Sigmoid colon (tissue), 7 donors: ENCODE data around the gene TMEM26. TPM values are rescaled to one million over a fixed set of nuclear protein-coding genes. Genes with fewer than 3 reads are reported as not detected.

Source experiments
- DNase-seq: peaks from one replicate; pipeline ENCODE4 v3.0.0-alpha.2; 2019
- H3K27ac ChIP-seq, 4 donors: fragments of 200-600 bp; sonication (generic); one replicate each; pipeline ENCODE4 v1.5.1; 2016 to 2019; ENCODE audit warnings: mild to moderate bottlenecking in 1 of 4
- H3K27me3 ChIP-seq, 3 donors: fragments of 200-600 bp; sonication (generic); one replicate each; pipeline ENCODE4 v1.5.1; 2019; ENCODE audit warnings: mild to moderate bottlenecking in 1 of 3
- H3K36me3 ChIP-seq, 4 donors: fragments of 200-600 bp; sonication (generic); one replicate each; pipeline ENCODE4 v1.5.1; 2016 to 2019
- H3K4me1 ChIP-seq, 4 donors: fragments of 200-600 bp; sonication (generic); one replicate each; pipeline ENCODE4 v1.5.1; 2017 to 2019
- H3K4me3 ChIP-seq, 4 donors: fragments of 200-600 bp; sonication (generic); one replicate each; pipeline ENCODE4 v1.5.1; 2017 to 2019; ENCODE audit warnings: mild to moderate bottlenecking in 2 of 4, moderate library complexity in 1 of 4
- H3K9me3 ChIP-seq, 4 donors: fragments of 200-600 bp in 3 of 4; sonication (generic) in 3 of 4; one replicate each; pipeline versions ENCODE4 v1.5.1 to v1.6.1; 2013 to 2019
- EP300 ChIP-seq, 4 donors: sonication (generic); formaldehyde crosslinking; IDR thresholded peaks; one replicate each; pipeline ENCODE4 v1.6.1; 2017; ENCODE audit warnings: antibody characterized with exemption in 4 of 4
- POLR2A ChIP-seq, 2 donors: fragments of 450-650 bp; IDR thresholded peaks; one replicate each; pipeline ENCODE4 v1.6.1; 2016; ENCODE audit warnings: antibody characterized with exemption in 2 of 2, mild to moderate bottlenecking in 2 of 2, moderate library complexity in 2 of 2
- POLR2AphosphoS5 ChIP-seq, 4 donors: sonication (generic); formaldehyde crosslinking; IDR thresholded peaks; one replicate each; pipeline ENCODE4 v1.6.1; 2017; ENCODE audit warnings: antibody characterized with exemption in 4 of 4
- WGBS, 2 donors: extraction: QIAGEN DNeasy Blood & Tissue Kit; methylation state at CpG; one replicate each; pipeline ENCODE4 v1.1.7; 2013; 5-methylcytosine and 5-hydroxymethylcytosine counted together
- intact Hi-C: fragments of 100-400 bp; cut with DNase I; formaldehyde crosslinking; loops from one replicate; pipeline ENCODE4 v1.15.1; 2023
- polyA plus RNA-seq, 3 donors: library from polyadenylated mRNA; stranded (reverse); fragments of 200-250 nt; gene quantifications; one replicate each; pipeline ENCODE4 v1.2.3, GENCODE V29; 2013
- total RNA-seq, 4 donors: library from RNA; depleted of rRNA; stranded (reverse); fragments of >200 nt; gene quantifications; one replicate each; pipeline ENCODE4 v1.1.0, GENCODE V29; 2016
- TF ChIP-seq, protein P1 (sequence below), 4 experiments: fragments of 450-650 bp in 3 of 4; fragments of 200-600 bp in 1 of 4; IDR thresholded peaks; one replicate each; pipeline ENCODE4 v1.5.1; 2016 to 2019; ENCODE audit warnings: antibody characterized with exemption in 4 of 4, mild to moderate bottlenecking in 3 of 4, moderate library complexity in 2 of 4
- donor health status: healthy with polysubstance abuse.
- donor health status: Bipolar disorder and iron deficiency.
- donor health status: healthy.

TMEM26 gene
- total and polyA plus RNA-seq, 7 donors: under 0.01 to 2.3 (median 0.36) TPM

DNA sequence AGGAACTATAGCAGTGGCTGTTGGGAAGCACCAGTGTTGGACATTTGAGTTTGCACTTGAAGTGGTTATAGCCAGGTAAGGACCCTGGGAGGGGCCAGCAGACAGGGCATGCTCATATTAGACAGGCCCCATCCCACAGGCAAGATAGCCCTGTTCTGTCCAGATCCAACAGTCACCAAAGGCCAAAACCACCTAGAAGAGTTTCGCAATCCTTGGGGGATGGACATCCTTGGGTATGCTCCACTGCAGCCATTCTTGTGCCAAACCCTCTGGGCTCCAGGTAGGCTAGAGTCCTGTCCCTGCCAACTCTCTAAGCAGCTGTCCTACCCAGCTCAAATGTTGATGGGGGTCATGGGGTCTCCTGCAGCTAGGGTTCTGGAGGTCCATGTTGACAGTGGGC lies 76.8 kb downstream of the TMEM26 start:
- WGBS, 2 donors: 96% methylated on average over 1 of the region's 1 CpG
- intact Hi-C loops: no loop called here
- TF ChIP-seq EP300 (IDR thresholded peaks at IDR 0.05): no peak
- no peak for TF ChIP-seq POLR2AphosphoS5 (IDR thresholded peaks at IDR 0.05)
- TF ChIP-seq, protein P1, sequence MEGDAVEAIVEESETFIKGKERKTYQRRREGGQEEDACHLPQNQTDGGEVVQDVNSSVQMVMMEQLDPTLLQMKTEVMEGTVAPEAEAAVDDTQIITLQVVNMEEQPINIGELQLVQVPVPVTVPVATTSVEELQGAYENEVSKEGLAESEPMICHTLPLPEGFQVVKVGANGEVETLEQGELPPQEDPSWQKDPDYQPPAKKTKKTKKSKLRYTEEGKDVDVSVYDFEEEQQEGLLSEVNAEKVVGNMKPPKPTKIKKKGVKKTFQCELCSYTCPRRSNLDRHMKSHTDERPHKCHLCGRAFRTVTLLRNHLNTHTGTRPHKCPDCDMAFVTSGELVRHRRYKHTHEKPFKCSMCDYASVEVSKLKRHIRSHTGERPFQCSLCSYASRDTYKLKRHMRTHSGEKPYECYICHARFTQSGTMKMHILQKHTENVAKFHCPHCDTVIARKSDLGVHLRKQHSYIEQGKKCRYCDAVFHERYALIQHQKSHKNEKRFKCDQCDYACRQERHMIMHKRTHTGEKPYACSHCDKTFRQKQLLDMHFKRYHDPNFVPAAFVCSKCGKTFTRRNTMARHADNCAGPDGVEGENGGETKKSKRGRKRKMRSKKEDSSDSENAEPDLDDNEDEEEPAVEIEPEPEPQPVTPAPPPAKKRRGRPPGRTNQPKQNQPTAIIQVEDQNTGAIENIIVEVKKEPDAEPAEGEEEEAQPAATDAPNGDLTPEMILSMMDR (IDR thresholded peaks at IDR 0.05): no peak
- no peak for TF ChIP-seq POLR2A (IDR thresholded peaks at IDR 0.05)

DNA sequence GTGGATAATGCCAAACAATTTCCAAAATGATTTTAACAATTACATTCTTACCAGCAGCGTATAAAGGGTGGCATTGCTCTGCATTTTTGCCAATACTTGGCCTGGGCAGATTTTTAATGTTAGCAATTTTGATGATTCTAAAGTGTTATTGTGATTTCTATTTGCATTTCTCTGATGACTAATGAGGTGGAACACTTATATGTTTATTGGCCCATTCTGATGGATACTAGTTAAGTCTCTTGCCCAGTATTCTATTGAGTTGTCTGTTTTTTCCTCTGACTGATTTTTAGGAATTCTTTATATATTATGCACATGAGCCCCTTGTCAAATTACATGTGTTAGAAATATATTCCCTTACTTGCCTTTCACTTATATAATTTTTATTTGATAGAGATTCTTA lies 86.8 kb downstream of the TMEM26 start:
- no peaks in the 10 kb centered on the region for H3K9me3 ChIP-seq
- intact Hi-C loops: no loop called here
- H3K27ac ChIP-seq: no peak overlapping the region
- TF ChIP-seq, protein P1 (IDR thresholded peaks at IDR 0.05): no peak
- no peak for TF ChIP-seq POLR2A (IDR thresholded peaks at IDR 0.05)
- TF ChIP-seq EP300 (IDR thresholded peaks at IDR 0.05): no peak
- TF ChIP-seq POLR2AphosphoS5 (IDR thresholded peaks at IDR 0.05): no peak
- H3K4me1 ChIP-seq: no peaks in the 10 kb centered on the region
- no peaks in the 10 kb centered on the region for H3K27me3 ChIP-seq
- no peak overlapping the region for H3K4me3 ChIP-seq
- DNase-seq: no peak
- no peaks in the 10 kb centered on the region for H3K36me3 ChIP-seq
- WGBS, 2 donors: 81 to 83% methylated on average over 1 of the region's 1 CpG

More for the DNA sequence above, 76.8 kb downstream of the TMEM26 start:
- no peaks in the 10 kb centered on the region for H3K36me3 ChIP-seq
- no peak overlapping the region for H3K4me3 ChIP-seq
- no peaks in the 10 kb centered on the region for H3K27me3 ChIP-seq
- DNase-seq: no peak
- H3K27ac ChIP-seq: no peak overlapping the region
- no peaks in the 10 kb centered on the region for H3K4me1 ChIP-seq
- peaks cover 0 to 5% (median 2%) of the 10 kb centered on the region in 4 donors for H3K9me3 ChIP-seq

DNA sequence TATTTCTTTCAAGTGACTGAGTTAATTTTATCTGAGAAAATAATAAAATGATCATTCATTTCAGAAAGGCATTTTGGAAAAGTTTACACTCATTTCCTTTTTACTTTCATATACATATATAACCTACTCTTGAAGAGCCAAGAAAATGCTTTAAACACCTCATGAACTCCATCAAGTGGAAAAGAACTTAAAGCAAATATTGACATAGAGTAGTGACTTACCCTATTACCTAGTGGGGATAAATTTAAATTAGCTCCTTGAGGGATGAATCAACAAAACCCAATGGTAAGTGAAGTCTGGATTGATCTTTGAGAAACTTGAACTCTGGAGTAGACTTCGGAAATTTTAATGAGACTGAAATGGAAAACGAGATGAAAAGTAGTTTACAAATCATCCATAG lies 88.6 kb downstream of the TMEM26 start:
- Histone ChIP-seq H3K9me3 (no peaks in the 10 kb centered on the region), H3K36me3 (no peaks in the 10 kb centered on the region), H3K4me1 (no peaks in the 10 kb centered on the region), H3K27me3 (no peaks in the 10 kb centered on the region), H3K4me3 (no peak overlapping the region), H3K27ac (no peak overlapping the region)
- 29 to 68% methylated on average over 2 of the region's 2 CpGs for WGBS, 2 donors
- intact Hi-C loops: no loop called here
- TF ChIP-seq POLR2A (IDR thresholded peaks at IDR 0.05): no peak
- no peak for TF ChIP-seq POLR2AphosphoS5 (IDR thresholded peaks at IDR 0.05)
- TF ChIP-seq, protein P1 (IDR thresholded peaks at IDR 0.05): no peak
- TF ChIP-seq EP300 (IDR thresholded peaks at IDR 0.05): no peak
- no peak for DNase-seq

DNA sequence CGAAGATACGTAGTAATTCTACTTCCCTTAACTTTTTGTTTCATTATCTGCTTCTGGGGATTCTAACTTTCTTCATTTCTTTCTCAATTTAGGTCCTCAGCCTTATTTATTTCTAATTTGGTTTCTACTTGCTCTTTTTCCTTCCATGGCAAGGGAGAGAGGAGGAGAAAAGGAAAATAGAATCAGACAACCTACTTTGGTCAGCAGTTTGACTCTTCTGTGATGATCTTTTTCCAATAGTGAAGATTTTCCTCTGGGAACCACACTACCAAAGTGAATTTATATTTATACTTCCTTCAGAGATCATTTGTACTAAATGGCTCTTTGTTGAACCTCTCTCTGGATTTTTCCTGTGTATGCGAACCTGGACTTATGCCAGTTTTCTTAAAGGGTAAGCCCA lies 90.2 kb downstream of the TMEM26 start:
- intact Hi-C loops: no loop called here
- TF ChIP-seq, protein P1 (IDR thresholded peaks at IDR 0.05): no peak
- TF ChIP-seq POLR2A (IDR thresholded peaks at IDR 0.05) (no peak), EP300 (IDR thresholded peaks at IDR 0.05) (no peak), POLR2AphosphoS5 (IDR thresholded peaks at IDR 0.05) (no peak)
- Histone ChIP-seq H3K27ac (no peak overlapping the region), H3K4me3 (no peak overlapping the region), H3K4me1 (no peaks in the 10 kb centered on the region), H3K9me3 (no peaks in the 10 kb centered on the region), H3K27me3 (no peaks in the 10 kb centered on the region), H3K36me3 (no peaks in the 10 kb centered on the region)
- 60 to 81% methylated on average over 3 of the region's 3 CpGs for WGBS, 2 donors
- DNase-seq: no peak

DNA sequence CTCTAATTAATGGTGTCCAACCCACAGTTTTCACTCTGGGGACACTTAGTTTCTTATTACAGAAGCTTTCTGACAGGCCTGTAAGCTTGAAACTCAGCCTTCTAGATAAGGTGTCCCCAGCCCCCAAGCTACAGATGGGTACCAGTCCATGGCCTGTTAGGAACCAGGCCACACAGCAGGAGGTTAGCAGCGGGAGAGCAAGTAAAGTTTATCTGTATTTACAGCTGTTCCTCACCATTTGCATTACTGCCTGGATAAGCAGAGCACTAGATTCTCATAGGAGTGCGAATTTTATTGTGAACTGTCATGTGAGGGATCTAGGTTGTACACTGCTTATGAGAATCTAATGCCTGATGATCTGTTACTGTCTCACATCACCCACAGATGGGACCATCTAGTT lies 93.7 kb downstream of the TMEM26 start:
- DNase-seq: no peak
- Histone ChIP-seq H3K9me3 (no peaks in the 10 kb centered on the region), H3K27me3 (no peaks in the 10 kb centered on the region), H3K27ac (no peak overlapping the region), H3K4me1 (no peaks in the 10 kb centered on the region), H3K4me3 (no peak overlapping the region), H3K36me3 (no peaks in the 10 kb centered on the region)
- WGBS, 2 donors: 74% methylated on average over 2 of the region's 2 CpGs
- intact Hi-C loops: no loop called here
- no peak for TF ChIP-seq POLR2A (IDR thresholded peaks at IDR 0.05)
- TF ChIP-seq POLR2AphosphoS5 (IDR thresholded peaks at IDR 0.05): no peak
- TF ChIP-seq, protein P1 (IDR thresholded peaks at IDR 0.05): no peak
- no peak for TF ChIP-seq EP300 (IDR thresholded peaks at IDR 0.05)
